Liver (tissue), 3 donors: Measurements from ENCODE around the gene TMEM131.

Experiments used
- ATF3 ChIP-seq: IDR thresholded peaks from 2 replicates; pipeline ENCODE4 v1.6.1; 2016; ENCODE audit warnings: antibody characterized with exemption
- CTCF ChIP-seq: fragments of 150-350 bp; IDR thresholded peaks from 2 replicates; pipeline ENCODE4 v1.5.1; 2017; ENCODE audit warnings: improper control_type of control experiment, low read depth, low read length; ENCODE audit not compliant: missing input control
- EGR1 ChIP-seq, 2 donors: IDR thresholded peaks; 2 replicates each; pipeline ENCODE4 v1.6.1; 2016 to 2018; ENCODE audit warnings: antibody characterized with exemption in 2 of 2, low read depth in 2 of 2
- GABPA ChIP-seq, 2 donors: IDR thresholded peaks in 1 of 2; conservative IDR thresholded peaks in 1 of 2; 2 replicates each; pipeline ENCODE4 v1.6.1; 2016; ENCODE audit warnings: antibody characterized with exemption in 2 of 2, mild to moderate bottlenecking in 1 of 2, moderate library complexity in 1 of 2
- MAX ChIP-seq: IDR thresholded peaks from 2 replicates; pipeline ENCODE4 v1.6.1; 2016; ENCODE audit warnings: antibody characterized with exemption
- NR2F2 ChIP-seq: IDR thresholded peaks from 2 replicates; pipeline ENCODE4 v1.6.1; 2016; ENCODE audit warnings: antibody characterized with exemption
- RAD21 ChIP-seq, 2 donors: IDR thresholded peaks; 2 replicates each; pipeline ENCODE4 v1.6.1; 2016; ENCODE audit warnings: antibody characterized with exemption in 2 of 2, mild to moderate bottlenecking in 2 of 2
- RXRA ChIP-seq, 2 donors: IDR thresholded peaks; 2 replicates each; pipeline ENCODE4 v1.6.1; 2017 to 2018; ENCODE audit warnings: antibody characterized with exemption in 2 of 2, mild to moderate bottlenecking in 1 of 2
- TAF1 ChIP-seq: conservative IDR thresholded peaks from 2 replicates; pipeline ENCODE4 v1.6.1; 2016; ENCODE audit warnings: antibody characterized with exemption, mild to moderate bottlenecking
- YY1 ChIP-seq: IDR thresholded peaks from 2 replicates; pipeline ENCODE4 v1.6.1; 2016; ENCODE audit warnings: antibody characterized with exemption, mild to moderate bottlenecking
- ZBTB33 ChIP-seq: IDR thresholded peaks from 2 replicates; pipeline ENCODE4 v1.6.1; 2016; ENCODE audit warnings: antibody characterized with exemption
- donor health status: healthy.
- donor health status: healthy.

- TF ChIP-seq MAX: no peak
- no peak for TF ChIP-seq CTCF
- no peak for TF ChIP-seq GABPA (IDR thresholded peaks at IDR 0.05 in 1 of 2, conservative IDR thresholded peaks at IDR 0.05 in 1 of 2)
- no peak for TF ChIP-seq TAF1
- no peak for TF ChIP-seq RXRA (IDR thresholded peaks at IDR 0.05)
- TF ChIP-seq ATF3: no peak
- TF ChIP-seq EGR1 (IDR thresholded peaks at IDR 0.05; ENCODE audit: low read depth in 2 of 2): no peak
- no peak for TF ChIP-seq RAD21 (IDR thresholded peaks at IDR 0.05)
- no peak for TF ChIP-seq NR2F2
- TF ChIP-seq YY1: no peak
- TF ChIP-seq ZBTB33: no peak
These were observed 85.1 kb downstream of the TMEM131 start for GRCh38 chr2:97910403-97911205.
